ENCODE data around the gene REV1.
"Not testable (repeated sequence)": the region's sequence is repeated elsewhere in the genome, so short reads cannot be mapped to it uniquely, and the experiment has no call there.

REV1 gene

GRCh38 chr2:99489761-99490622 is at the start of gene REV1:
REV1 (minus strand) TSS chr2:99490017; CDS start chr2:99464975, 25,042 bp downstream.
- DNase-seq, result peak; percentile 86 to 91

GRCh38 chr2:99537910-99538485 is 48.2 kb upstream of the REV1 start:
- DNase-seq, result no peak

GRCh38 chr2:99524056-99524455 is 34.2 kb upstream of the REV1 start:
- DNase-seq, result peak; percentile 76 to 87

DNA sequence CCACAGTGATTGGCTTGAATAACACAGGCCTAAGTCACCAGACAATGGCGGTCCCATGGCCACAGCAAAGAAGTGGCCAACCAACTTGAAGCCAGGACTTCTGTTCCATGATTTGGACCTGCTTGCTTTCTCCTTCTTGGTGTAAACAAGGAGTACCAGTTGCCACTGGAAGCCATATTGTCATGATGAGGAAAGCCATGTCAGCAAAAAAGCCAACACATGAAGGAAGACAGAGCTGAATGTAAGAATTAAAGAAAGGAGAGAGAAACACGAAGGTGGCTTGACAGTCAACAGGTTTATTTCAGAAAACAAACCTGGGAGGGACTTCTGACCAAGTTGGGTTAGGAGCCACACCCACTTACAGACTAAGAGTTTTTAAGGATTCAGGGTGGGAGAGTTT is 32.3 kb upstream of the REV1 start:
- no peak for DNase-seq

GRCh38 chr2:99520813-99521212 is 31.0 kb upstream of the REV1 start:
- DNase-seq, result no peak

GRCh38 chr2:99520195-99520594 is 30.4 kb upstream of the REV1 start:
- DNase-seq, result no peak

GRCh38 chr2:99514357-99514756 is 24.5 kb upstream of the REV1 start:
- DNase-seq, result no peak

- DNase-seq, result no peak
These were observed 22.4 kb upstream of the REV1 start for GRCh38 chr2:99512181-99512591.

DNA sequence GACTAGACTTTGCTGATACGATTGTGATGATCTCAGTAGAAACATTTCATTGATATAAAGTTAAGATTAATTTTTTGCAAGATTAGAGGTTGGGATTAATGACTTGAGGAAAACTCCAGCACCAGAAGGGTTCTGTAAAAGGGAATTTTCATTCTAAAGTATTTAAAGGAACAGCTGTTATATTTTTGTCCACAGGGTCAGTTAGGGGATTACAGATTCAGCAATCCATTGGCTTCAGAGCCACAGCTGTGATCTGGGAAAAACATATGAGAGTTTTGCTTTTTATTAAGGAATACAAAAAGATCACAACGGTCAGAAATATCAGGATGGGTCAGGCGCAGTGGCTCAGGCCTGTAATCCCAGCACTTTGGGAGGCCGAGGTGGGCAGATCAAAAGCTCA is 19.6 kb upstream of the REV1 start:
- DNase-seq, result peak in 1 of 2 experiments; percentile 76

DNA sequence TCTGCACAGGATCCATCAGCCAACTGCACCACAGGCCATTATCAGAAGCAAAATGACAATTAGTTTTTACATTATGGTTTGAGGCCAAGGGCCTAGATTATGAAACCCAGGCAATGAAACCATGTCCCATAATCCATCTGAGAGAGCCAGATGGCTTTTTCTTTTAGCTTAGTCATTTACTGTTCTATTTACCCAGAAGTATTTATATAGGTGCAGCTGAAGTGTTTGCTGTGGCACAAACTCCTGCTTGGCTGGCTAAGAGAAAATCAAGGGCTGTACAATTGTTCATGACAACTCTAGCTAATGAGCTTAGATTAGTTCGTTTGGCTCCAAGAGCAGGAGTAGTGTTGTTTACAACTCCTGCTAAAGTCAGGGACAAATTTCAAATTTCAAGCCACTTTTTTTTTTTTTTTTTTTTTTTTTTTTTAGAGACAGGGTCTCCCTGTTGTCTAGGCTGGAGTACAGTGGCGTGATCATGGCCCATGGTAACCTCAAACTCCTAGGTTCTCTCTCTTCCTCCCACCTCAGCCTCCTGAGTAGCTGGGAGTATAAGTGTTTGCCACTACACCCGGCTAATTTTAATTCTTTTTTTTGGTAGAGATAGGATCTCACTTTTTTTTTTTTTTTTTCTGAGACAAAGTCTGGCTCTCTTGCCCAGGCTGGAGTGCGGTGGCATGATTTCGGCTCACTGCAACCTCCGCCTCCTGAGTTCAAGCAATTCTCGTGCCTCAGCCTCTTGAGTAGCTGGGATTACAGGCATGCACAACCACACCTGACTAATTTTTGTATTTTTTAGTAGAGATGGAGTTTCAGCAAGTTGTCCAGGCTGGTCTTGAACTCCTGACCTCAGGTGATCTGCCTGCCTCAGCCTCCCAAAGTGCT is 18.4 kb upstream of the REV1 start:
- peak; percentile 45 to 79 for DNase-seq

DNA sequence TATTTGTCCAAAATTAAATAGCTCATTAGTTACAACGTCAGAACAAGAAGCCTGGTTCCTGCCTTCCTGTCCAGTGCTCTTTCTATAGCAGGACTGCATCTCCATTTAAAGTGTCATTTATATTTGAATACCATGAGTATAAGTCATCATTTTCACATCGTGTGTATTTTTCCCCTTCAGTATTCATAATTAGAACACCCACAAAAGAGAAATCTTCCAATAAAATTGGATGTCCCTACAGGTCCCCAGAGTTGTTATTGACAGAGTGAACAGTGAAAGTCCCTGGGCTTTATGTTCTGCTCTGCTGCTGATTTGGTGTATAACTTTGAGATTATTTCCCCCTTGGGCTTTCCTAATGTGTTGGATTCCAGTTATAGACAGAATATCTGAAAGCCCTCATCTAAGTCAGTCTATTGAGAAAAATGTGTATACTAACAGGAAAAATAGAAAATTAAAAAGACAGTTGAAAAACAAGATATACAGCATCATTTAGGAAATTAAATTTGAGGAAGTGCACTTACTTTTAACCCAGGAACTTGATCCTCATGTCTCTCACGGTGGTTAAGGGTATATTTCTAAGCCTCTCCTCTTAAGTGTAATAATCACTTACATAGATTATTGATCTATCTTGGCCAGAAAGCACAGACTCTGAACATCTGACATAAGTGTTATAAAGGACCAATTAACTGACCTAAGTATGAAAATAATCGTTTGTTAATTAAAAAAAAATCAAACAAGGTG is 15.2 kb upstream of the REV1 start:
- no peak for DNase-seq

GRCh38 chr2:99503662-99504416 is 14.0 kb upstream of the REV1 start:
- DNase-seq, result not testable (repeated sequence)

- no peak for DNase-seq
These were observed 6.2 kb upstream of the REV1 start for GRCh38 chr2:99496021-99496420.

DNA sequence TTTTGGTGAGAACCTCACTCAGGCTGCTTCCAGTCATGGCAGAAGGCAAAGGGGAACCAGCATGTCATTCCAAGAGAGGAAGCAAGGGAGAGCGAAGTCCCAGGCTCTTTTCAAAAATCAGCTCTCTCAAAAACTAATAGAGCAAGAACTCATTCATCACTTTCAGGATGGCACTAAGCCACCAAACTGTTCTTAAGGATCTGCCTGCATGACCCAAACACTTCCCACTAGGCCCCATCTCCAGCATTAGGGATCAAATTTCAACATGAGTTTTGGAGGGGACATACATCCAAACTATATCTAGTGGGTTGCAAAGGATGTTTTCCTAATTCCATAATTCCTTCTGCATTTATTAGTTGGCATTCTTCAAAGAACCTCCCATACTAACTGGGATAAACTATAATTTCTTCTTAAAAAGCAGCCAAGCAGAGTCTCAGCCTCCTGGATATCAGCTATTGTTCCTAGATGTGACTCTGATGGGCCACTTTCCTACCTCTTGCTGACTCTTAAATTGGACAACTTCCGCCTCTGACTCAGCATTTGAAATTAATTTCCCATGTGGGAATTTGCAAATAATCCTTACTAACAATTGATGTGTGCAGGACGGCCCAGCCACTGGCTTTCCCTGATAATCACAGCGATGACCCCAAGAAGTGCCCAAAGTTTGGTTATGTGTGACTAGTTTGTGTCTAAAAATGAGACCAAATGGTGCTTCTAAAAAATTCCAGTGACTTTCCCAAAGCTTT is 5.5 kb upstream of the REV1 start:
- DNase-seq, result no peak

DNA sequence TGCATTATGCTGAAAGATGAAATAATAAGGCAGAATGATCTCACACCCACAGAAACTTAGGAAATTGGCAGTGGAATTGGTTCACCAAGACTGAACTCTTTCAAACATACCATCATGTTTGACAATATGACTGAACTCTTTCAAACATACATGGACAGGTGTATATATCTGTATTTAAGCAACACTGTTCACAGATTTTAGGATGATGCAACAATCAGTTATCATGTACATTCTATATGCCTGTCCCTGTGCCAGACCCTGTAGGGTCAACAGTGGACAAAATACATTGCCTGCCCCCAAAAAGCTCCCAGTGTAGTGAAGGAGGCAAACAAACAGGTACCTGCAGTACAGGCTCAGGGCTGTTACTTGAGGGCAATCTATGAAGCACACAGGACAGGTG is 2.9 kb upstream of the REV1 start:
- no peak for DNase-seq

- DNase-seq, result no peak
These were observed 1.0 kb upstream of the REV1 start for GRCh38 chr2:99490623-99491461.

DNA sequence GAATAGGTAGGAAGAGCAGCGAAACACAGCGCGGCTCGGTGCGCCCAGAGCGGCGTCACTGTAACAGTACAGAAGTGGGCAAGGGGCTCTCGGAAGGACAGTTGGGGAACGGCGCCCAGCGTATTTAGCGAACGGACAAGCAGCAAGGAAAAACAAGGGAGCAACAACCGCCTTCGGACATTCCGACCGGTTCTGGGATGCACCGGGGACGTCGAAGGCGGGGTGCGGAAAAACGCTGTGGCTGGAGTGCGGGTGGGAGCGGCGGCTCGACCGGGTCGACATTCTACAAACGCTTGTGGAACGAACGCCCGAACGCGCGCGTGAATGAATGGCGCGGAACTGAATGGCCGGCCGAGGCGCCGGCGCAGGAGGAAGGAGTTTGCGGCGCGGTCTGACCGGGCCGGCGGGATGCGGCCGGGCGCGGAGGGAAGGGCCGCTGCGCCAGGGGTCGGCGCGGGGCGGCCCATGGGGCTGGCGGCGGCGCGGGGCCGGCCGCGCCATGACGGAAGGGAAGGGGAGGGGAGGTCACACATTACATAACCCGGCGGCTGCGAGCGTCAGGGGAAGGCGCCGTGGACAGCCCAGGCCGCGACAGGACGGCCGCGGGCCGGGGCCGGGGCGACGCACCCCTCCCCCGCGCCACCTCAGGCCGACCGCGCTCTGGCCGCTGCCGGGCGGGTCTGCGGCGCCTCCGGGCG is 605 bp downstream of the REV1 start:
- DNase-seq, result peak in 1 of 2 experiments; percentile 47

DNA sequence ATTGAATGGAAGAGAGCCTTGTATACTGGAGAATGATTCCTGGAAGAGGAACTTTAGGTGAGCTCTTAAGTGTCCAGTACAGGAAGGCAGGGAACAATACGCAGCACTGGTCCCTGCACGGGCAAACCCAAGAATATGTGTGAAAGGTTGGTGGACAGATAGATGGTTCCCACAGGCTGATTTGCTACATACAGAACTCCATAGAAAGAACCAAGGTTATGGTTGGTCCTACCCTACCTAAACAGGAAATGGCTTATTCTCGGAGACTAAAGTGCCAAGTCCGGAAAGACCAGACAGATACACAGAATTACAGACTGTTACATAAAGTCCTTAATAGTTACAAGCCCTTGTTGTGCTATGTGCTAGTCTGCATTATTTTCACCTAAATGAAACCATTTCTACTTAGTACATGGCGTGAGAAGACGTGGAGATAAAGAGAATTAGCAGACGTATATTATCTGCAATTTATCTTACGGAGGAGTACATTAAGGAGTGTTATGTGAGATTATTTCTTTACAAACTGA is 1.2 kb downstream of the REV1 start:
- DNase-seq, result peak in 1 of 2 experiments; percentile 14

DNA sequence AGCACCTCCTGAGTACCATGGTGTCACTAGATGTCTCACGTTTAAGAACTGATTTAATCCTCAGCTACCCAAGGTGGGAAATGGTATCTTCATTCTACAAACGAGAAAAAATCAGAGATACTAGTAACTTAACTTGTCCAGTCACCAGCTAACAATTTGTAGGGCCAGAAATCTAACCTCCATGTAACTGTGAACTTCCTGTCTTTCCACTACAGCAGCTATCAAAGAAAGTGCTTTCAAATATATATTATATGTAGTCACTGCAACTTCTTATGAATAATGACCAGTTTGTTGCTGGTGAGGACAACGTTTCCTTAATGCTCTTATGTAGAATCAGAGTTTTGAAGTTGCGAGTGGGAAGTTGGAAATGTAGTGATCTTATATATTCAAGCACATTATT is 1.9 kb downstream of the REV1 start:
- DNase-seq, result no peak

Measured in NCI-H524 (cell line).